Stimulated activated CD4-positive, alpha-beta T cell treated with anti-CD3 and anti-CD28 coated beads, Interleukin-12 subunit alpha, Interleukin-12 subunit beta, amount 100 ng/mL, for 24 hours (primary cell): Measurements from ENCODE around the gene YWHAQ.

ENCODE experiments used
- DNase-seq, 2 experiments: peaks; one replicate each; pipeline ENCODE4 v3.0.0-alpha.2; 2020; ENCODE audit warnings: low read depth in 2 of 2

The YWHAQ gene

DNA sequence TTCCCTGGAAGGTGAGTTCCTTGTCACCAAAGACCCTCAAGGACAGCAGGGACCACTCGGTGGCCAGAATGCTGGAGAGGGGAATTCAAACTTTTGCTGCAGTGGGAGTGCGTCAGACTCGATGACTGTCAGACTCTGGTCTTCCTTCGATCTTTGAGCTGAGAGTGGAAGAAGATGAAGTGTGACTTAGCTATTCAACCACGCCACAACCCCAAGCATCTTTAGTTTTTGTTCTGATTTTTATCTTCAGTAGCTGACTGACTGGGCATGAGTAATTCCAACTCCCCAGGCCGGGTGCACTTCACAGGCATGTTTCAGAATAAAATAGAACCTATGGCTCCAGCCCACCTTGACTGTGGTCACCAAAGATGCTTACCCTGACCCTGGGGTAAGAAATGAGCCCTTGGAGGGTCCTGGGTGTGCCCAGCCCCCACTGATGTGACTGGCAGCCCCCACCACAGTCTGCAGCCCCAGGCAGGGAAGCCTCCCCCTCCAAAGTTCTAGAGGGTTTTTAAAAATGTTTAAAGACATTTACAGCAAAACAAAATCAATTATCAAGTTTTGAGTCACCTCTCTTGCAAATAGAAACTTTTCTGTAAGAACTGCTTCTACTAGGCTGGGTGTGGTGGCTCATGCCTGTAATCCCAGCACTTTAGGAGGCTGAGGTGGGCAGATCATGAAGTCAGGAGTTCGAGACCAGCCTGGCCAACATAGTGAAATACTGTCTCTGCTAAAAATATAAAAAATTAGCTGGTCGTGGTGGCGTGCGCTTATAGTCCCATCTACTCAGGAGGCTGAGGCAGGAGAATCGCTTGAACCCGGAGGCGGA is 24.9 kb upstream of the YWHAQ start:
- peak; percentile 33 to 56 for DNase-seq

DNA sequence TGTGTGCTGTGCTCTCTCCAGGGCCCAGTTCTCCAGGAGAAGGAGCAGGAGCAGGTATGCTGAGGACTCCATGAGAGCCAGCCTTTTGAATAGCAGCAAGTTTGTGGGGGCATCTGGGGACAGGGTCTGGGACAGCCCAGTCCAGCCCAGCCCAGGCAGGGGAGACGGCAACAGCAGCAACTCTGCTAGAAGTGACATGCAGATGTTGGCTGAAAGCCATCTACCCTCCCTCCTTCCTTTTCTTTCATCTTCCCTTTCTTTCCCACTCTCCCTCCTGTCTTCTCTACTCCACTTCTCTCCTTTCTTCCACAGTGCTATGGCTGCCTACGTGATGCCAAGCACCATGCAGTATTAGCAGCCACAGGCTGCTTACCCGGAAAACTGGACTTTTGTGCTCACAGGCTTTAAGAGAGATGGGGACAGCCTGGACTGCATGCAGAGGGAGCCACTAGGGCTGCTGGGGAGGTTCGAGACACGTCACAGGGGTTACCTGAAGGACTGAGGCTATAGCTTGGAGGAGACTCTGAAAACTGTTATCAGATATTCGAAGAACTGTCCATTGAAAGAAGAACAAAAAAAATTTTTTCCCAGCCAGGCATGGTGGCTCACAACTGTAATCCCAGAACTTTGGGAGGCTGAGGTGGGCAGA is 23.8 kb upstream of the YWHAQ start:
- no peak for DNase-seq

DNA sequence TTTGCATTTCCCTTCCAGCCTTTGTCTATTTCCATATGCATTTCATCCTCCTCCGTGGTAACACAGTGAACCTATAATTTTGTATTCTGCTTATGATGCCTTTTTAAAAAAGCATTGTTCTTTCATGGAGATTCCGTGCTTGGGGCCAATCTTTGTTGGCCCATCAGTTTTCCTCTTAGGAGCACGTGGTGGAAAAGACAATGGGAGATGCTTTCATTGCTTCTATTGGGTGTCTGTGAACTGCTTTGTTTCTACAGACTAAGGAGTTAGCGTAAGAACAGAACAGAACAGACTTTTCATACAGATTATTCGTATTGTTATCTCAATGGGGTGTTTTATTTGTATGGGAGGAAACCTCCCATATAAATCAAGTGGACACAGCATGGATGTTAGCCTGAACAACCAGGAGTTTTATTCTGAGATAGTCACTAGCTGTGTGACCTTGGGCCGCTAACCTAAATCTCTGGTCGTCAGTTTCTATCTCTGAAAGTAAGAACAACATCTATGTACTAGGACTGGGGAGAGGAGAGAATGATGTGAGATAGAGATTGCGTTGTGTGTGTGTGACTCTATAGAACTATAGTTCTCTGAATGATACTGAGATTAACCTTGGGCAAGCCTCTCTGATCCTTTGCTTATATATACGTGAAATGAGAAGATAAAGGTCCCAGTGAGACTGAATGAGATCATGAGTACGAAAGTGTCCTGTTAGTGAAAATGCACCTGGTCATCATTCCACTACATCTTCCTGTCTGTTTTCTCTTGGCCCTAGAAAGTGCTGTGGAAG is 22.9 kb upstream of the YWHAQ start:
- no peak for DNase-seq

DNA sequence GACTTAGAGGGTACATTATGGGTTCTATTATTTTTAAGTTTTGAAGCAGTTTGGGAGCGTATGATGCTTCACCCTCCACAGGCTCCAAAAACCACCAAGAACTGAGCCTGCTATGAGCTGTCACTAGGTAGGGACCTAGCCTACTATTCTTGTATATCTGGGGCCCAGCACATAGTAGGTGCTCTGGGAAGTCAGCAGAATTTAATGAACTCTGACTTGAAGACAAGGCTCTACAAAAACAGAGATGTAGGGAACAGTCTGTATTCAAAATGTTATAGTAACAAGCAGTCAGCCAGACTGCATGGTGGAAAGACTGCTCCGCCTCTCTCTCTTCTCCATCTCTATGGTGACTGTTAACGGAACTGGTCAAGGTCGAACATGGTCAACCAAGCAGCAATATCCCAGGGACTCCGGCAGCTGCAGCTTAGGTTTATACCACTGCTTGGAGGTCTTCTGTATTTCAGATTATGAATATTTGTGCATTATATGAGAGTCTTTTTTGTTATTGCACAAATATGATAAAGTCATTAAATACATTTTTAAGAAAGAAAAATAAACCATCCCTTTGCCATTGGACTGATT is 22.2 kb upstream of the YWHAQ start:
- no peak for DNase-seq

DNA sequence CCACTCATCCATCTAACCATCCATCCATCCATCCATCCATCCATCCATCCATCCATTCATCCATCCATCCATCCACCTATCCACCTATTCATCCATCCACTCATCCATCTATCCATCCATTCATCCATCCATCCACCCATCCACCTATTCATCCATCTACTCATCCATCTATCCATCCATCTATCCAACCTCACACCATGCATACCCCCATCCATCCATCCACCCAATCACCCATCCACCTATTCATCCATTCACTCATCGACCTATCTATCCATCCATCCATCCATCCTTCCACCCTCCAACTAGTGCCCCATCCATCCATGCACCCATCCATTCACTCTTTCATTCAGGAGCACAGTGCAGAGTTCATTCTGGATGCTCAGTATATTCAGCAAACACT is 21.5 kb upstream of the YWHAQ start:
- no peak for DNase-seq

DNA sequence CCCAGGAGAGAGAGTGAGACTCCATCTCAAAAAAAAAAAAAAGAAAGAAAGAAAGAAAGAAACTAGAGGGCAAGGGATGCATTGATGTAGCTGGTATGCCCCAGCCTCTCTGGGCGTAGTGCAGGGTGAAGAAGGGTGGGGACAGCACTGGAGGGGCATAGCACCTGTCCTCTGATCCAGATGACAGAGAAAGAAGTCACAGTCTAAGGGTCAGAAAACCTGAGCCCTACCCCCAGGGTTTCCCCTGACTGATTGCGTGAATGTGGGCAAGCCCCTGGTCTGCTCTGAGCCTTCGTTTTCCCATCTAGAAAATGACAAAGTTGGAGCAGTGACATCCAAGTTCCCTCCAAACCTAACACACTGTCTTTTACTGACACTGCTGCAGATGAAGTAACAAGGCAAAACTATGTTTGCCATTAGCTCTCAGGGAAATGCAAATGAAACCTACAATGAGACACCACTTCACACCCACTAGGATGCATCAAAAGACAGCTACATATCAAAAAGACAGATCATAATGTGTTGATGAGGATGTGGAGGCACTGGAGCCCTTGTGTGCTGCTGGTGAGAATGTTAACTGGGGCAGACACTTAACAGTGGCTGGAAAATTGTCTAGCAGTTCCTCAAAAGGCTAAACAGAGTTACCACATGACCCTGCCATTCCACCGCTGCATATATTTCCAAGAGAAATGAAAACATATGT is 19.5 kb upstream of the YWHAQ start:
- DNase-seq = no peak

DNA sequence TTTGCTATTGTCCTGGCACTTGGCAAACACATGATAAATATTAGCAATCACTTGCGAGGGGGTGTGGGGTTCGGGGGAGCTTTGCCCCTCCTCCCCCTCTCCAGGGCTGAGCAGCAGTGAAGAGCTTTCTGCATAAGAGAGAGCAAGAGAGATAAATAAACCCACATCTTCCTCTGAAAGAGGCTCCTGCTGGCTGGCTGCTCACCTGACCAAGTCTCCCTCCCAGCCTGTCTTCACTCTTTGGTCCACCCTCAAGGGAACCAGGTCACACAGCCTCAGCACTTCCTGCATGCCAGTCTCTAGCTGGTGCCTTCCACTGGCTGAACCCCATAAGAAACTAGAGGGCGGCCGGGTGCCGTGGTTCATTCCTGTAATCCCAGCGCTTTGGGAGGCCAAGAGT is 18.5 kb upstream of the YWHAQ start:
- DNase-seq = no peak

DNA sequence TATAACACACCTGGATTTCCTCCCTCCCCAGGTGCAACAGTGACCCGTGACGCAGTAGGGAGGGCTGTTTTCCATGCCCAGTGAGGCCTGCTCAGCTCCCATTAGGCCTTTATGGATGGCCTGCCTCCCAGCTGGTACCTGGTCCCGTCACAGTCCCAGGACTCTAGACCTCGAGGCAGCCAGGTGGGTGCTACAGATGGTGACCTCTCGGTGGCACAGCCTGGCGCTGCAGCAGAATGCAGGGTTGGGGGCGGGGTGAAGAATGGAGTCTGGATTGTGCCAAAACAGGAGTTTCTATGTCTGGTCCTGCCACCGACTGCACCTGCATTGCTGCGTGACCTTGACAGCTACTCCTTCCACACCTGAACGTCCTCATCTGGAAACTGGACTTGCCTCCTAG is 18.0 kb upstream of the YWHAQ start:
- no peak for DNase-seq

DNA sequence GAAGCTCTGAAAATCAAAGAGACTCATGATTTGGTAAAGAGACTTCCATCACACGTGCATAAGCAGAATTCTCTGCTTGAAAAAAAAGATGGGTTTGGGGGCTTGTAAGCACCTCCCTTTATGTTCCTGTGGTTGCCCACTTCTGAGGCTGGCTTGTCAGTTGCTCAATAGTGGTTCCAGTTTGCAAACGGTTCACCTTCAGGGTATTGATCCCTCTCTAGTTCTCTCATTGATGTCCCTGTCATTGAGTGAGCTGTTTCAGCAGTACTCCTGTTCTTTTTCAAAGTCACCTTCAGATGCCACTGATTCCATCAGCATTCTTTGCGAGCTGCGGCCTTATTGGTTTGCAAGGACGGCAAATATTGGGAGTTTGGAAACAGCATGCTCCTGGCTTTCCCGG is 17.1 kb upstream of the YWHAQ start:
- DNase-seq = no peak

DNA sequence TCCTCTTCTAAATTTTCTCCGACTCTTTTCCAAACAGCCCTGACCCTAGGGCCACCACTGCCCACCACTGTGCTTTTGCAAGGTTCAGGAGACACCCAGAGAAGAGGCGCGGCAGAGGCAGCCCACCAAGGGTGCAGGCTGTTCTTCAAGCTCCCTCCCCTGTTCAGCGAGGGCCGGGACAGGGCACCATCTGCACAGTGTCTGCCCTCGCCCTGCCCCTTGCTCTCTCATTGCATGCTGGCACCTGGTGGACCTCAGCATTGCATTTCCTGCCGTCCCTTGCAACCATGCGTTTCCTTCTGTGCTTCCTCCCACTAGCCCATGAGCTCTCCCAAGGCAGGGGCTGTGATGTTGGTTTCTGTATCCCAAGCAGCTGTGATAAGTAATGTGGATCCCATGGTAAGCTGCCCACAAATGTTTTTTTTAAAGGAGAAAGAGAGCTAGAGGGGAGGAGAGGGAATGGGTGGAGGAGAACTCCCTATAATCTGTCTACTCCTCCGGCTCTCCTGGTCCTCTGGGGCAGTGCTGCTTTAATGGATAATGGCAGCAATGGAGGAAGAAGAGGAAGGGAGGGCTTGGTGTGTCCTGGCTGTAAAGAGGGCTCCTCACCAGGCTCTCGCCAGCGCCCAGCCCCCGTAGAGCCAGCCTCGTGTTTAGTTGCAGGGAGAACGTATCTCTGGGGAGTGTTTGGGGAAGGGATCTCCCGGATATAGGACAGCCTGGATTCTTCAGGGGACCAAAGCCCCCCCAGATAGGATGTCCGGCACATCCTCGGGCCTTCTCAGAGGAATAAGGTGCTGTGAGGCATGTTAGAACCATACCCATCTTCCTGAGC is 15.6 kb upstream of the YWHAQ start:
- DNase-seq = no peak

DNA sequence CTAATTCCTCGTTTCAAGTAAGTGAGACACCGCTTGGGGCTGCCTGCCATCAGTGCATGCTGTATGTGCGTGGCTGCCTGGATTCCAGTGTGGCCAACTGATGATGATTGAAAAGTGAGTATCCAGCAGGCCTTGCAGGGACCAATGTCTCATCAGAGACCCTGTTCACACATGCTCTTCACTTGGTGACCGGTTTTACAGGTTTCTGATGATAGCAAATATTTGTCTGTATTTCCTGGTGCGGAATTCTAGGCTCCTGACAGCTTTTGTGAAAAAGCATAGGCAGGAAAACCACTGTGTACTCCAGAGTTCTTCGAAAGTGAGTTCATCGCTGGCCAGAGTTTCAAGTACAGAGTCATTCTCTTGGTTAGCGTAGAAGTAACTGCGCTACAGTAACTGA is 13.8 kb upstream of the YWHAQ start:
- no peak for DNase-seq

DNA sequence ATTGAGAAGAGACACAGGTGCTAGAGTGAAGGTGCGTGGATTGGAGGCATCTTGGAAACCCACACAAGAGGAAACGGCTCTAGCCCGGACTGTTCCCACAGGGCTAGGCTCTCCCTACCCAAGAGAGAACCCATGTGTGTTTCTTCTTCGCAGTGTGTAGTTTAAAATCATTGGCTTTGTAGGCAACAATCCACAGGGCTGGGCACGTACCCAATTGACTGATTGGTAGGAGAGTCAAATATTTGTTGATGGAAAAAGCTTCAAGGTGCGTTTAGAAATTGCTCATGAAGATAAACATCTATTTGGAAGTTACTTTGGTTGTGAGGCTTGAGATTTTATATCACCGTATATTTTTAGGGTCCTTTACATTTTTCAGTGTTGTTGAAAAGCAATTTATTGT is 13.2 kb upstream of the YWHAQ start:
- DNase-seq = no peak

DNA sequence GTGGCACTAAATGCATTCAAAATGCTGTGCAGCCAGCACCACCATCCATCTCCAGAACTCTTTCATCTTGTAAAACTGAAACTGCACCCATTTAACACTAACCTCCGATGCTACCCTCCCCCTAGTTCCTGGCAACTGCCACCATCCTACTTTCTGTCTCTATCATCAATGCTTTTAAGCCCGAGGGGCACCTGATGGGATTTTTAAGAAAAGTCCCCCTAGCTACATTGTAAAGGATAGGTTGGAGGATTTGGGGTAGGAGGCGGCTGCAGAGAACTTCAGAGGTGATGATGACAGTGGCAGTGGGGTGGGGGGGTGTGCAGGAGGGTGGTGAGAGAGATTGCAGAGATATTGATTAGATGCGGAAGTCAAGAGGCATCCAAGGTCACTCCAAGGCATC is 10.8 kb upstream of the YWHAQ start:
- no peak for DNase-seq

DNA sequence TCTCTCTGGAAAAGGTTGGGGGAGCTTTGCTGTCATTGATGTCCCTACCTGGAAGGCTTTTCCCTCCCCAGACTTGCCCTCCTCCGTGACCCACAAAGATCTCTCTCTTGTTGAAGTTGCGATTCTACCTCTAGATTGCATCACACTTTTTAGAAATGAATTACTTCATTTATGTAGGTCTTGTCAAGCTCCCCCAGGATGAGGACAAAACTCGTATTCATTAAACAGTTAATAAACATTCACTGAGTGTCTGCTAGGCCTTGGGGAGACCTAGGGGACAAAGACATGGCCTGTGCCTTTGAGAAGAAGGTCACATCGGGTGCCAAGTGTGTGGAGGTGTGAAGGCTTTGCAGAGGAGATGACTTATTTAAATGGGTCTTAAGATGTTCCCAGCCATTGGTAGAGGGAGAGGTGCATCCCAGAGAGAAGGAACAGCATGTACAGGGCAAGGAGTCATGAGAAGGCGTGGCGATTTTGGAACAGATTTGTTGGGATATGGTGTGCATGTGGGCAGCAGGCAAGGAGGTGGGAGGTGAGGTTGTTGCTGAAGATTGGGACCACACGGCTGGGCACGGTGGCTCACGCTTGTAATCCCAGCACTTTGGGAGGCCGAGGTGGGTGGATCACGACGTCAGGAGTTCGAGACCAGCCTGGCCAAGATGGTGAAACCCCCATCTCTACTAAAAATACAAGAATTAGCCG is 9.8 kb upstream of the YWHAQ start:
- DNase-seq = no peak

DNA sequence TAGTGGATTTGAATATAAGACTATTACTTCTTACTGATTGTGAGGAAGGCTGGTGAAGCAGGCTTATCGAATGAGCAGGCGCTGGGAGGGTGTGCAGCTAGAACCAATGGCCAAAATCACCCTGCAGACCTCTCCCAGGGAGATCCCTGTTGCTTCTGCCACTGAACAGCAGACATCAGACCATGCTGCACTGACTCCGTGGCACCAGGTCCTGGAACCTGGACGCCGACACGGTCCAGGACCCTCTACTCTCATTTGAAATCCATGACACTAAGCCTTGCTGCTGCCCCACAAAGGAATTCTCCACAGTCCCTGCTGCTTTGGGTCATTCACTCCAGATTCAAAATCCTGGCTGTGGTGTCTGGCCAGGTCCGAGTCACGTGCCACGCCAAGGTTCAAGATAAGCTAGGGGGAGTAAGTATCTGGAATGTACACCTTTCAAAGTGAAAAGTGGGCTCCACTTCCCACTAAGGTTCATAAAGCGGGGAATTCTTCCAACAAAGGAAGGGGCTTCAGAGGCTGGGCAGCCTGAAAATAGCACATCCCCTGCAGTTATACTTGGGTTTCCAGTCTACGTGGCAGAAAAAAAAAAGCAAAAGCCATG is 9.0 kb upstream of the YWHAQ start:
- DNase-seq = no peak

DNA sequence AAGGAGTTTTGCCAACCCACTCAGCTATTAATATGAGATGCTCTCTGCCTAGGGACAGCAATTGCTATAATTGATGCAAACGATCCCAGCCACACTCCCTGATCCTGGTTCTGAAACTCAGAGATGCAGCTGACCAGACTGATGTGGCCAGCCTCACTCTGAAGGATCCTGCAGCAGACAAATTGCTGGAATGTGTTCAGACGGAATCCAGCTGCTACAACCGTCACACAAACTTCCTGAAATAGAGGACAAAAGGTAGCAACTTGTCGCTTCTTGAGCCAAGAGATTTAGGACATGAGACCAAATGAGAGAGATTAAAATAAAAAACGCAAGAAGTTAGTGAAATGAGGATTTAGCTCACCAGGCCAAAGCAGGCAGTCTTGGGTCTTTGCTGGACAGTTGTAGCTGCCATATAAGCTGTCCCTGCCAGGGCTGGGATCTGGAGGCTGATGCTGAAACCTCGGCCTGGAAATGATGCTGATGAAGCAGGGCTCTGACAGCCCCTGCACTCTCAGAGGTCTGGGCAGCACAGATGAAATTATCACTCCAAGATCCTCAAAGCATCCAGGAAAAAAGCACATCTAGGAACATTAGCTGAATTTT is 8.3 kb upstream of the YWHAQ start:
- DNase-seq = no peak

DNA sequence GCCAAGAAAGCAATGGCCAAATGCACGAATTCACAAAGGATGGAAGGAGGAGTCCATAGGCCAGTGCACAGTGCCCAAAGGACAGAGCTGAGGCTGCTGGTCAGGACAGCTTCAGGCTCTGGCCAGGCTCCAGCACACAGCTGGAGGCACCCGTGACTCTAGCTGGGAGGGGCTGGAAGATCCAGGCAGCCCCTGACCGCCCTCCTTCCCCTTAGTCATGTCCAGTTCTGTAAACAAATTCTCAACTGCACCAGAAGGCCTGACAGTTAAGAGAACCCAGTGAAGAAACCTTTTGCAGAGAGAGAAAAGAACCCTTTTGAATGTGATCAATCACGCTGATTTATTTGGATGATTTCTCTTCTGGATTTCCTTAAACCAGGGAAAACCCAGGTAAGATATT is 7.7 kb upstream of the YWHAQ start:
- DNase-seq = no peak

DNA sequence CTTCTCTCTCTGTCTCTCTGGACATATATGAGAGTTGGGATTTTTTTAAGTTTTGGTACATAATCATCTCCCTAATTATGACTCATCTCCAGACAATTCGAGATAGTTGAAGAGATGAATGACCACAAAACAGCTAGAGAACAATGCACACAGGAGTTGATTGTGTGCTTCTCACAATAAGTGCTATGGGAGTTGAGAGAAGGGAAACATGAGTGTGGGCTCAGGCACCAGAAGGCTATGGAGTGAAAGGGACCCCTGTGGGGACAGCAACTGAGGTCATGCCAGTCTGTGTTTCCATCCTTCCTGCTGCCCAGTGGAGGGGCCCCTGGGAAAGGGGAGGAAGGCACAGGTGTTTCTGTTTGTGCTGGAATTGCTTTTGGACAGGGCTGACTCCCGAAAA is 6.5 kb upstream of the YWHAQ start:
- DNase-seq = no peak

DNA sequence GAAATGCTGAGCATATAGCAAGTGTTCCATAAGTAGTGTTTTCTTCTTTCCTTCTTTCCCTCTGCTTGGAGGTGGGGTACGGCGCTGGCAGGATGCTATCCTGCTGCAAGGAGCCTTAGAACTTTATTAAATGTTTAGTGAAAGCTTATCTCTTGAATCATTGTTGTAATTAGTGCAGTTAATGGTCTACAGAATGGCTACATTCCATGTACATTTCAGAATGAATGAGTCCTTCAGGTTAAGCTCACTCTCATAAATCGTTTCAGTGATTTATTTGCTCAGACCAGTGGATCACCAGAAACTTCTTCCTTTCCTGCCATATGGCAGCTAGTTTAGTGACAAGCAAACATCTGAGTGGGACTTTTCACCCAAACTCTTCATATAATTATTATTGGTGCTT is 3.3 kb upstream of the YWHAQ start:
- no peak for DNase-seq
